HCT116 (cell line): ENCODE measurements around the gene GRM3. TPM values are rescaled to one million over a fixed set of nuclear protein-coding genes. Genes with fewer than 3 reads are reported as not detected.

Experiments
- ATAC-seq: fragments of 200-7000 bp; cut with Tn5 transposase; 2 replicates; pipeline ENCODE4 v1.9.1; 2020; ENCODE audit warnings: mild to moderate bottlenecking, moderate library complexity
- BruUV-seq: library from RNA; stranded (reverse); fragments of 400-500 nt; replicated peaks from 2 replicates; lab custom pipeline; 2021; lab: Mats Ljungman, UMichigan
- CTCF ChIA-PET: fragments of 300-600 bp; sonication (Branson Sonifier 250); formaldehyde crosslinking; loops from one replicate; lab custom pipeline; 2021; ENCODE audit warnings: antibody characterized with exemption; lab: Charles Lee
- POLR2A ChIA-PET: fragments of 300-600, 350-600 bp; sonication (Branson Sonifier 250); formaldehyde crosslinking; loops from one replicate; lab custom pipeline; 2021; ENCODE audit warnings: antibody characterized with exemption; lab: Charles Lee
- RAD21 ChIA-PET, 2 experiments: fragments of 300-600 bp; sonication (Branson Sonifier 250); formaldehyde crosslinking; loops; one replicate each; lab custom pipeline; 2023; ENCODE audit warnings: low total read pairs in 2 of 2; ENCODE audit not compliant: uncharacterized antibody in 2 of 2, unreplicated experiment in 2 of 2, low non-redundant PET in 1 of 2; lab: Charles Lee
- DNase-seq: peaks from one replicate; pipeline ENCODE4 v3.0.0-alpha.2; 2010; ENCODE audit warnings: low read depth, low spot score
- H2AFZ ChIP-seq: fragments of 200-600 bp; shearing (Covaris generic), sonication (generic); 2 replicates; pipeline ENCODE4 v1.6.1; 2017; ENCODE audit warnings: low read depth, mixed run types, mixed read lengths, antibody characterized with exemption, low read length; ENCODE audit not compliant: poor library complexity, severe bottlenecking
- H3K27ac ChIP-seq: 2 replicates; pipeline ENCODE4 v1.5.1; 2012; ENCODE audit warnings: low read depth, low read length
- H3K27me3 ChIP-seq: fragments of 200-600 bp; sonication (generic); 2 replicates; pipeline ENCODE4 v1.6.1; 2016; ENCODE audit warnings: mixed run types, low read length, mixed read lengths; ENCODE audit not compliant: insufficient read depth
- H3K36me3 ChIP-seq, 2 experiments: fragments of 200-500 bp in 1 of 2; fragments of 200-600 bp in 1 of 2; sonication (Bioruptor generic) in 1 of 2; sonication (generic) in 1 of 2; 2 replicates each; pipeline versions ENCODE4 v1.5.1 to v1.6.1; 2014 to 2016; ENCODE audit warnings: low read length in 2 of 2, inconsistent platforms in 1 of 2, mixed read lengths in 1 of 2, mixed run types in 1 of 2; ENCODE audit not compliant: insufficient read depth in 2 of 2, control insufficient read depth in 1 of 2
- H3K4me1 ChIP-seq, 2 experiments: fragments of 200-600 bp in 1 of 2; sonication (generic) in 1 of 2; 2 replicates each; pipeline versions ENCODE4 v1.5.1 to v1.6.1; 2012 to 2017; ENCODE audit warnings: low read length in 2 of 2, inconsistent platforms in 1 of 2, mild to moderate bottlenecking in 1 of 2, mixed read lengths in 1 of 2, mixed run types in 1 of 2, moderate library complexity in 1 of 2; ENCODE audit not compliant: insufficient read depth in 2 of 2, control insufficient read depth in 1 of 2
- H3K4me2 ChIP-seq: fragments of 200-600 bp; sonication (generic); 2 replicates; pipeline ENCODE4 v1.6.1; 2017; ENCODE audit warnings: mixed run types, low read length, mixed read lengths
- H3K4me3 ChIP-seq, 2 experiments: fragments of 200-600 bp in 1 of 2; sonication (generic) in 1 of 2; replicated peaks in 1 of 2; 2 replicates each; pipeline ENCODE4 v1.5.1; 2011 to 2016; ENCODE audit warnings: low read length in 2 of 2, control low read depth in 1 of 2, low read depth in 1 of 2, mild to moderate bottlenecking in 1 of 2, mixed read lengths in 1 of 2, mixed run types in 1 of 2
- H3K79me2 ChIP-seq: fragments of 200-600 bp; sonication (generic); 2 replicates; pipeline ENCODE4 v1.6.1; 2017; ENCODE audit warnings: mild to moderate bottlenecking, mixed run types, low read length, moderate library complexity, mixed read lengths; ENCODE audit not compliant: insufficient read depth
- H3K9ac ChIP-seq: fragments of 200-600 bp; sonication (generic); 2 replicates; pipeline ENCODE4 v1.6.1; 2016; ENCODE audit warnings: low read length, mixed read lengths
- H3K9me2 ChIP-seq: fragments of 200-600 bp; sonication (generic), shearing (Covaris generic); 2 replicates; pipeline ENCODE4 v1.6.1; 2017; ENCODE audit warnings: mixed run types, mild to moderate bottlenecking, moderate library complexity; ENCODE audit not compliant: insufficient read depth
- H3K9me3 ChIP-seq, 2 experiments: fragments of 200-500 bp in 1 of 2; fragments of 200-600 bp in 1 of 2; sonication (Bioruptor generic) in 1 of 2; sonication (generic) in 1 of 2; 2 replicates each; pipeline ENCODE4 v1.6.1; 2014 to 2017; ENCODE audit warnings: low read length in 2 of 2, mixed read lengths in 2 of 2, inconsistent platforms in 1 of 2, low read depth in 1 of 2, mild to moderate bottlenecking in 1 of 2, mixed run types in 1 of 2, moderate library complexity in 1 of 2; ENCODE audit not compliant: control insufficient read depth in 1 of 2, insufficient read depth in 1 of 2
- H4K20me1 ChIP-seq: fragments of 200-600 bp; sonication (generic), shearing (Covaris generic); 2 replicates; pipeline ENCODE4 v1.6.1; 2017; ENCODE audit warnings: mixed run types, mild to moderate bottlenecking, moderate library complexity; ENCODE audit not compliant: insufficient read depth
- CBX3 ChIP-seq: IDR thresholded peaks from 2 replicates; pipeline ENCODE4 v1.6.1; 2012; ENCODE audit warnings: low read depth
- CEBPB ChIP-seq: IDR thresholded peaks from 2 replicates; pipeline ENCODE4 v1.6.1; 2012; ENCODE audit warnings: low read depth
- EGR1 ChIP-seq: IDR thresholded peaks from 2 replicates; pipeline ENCODE4 v1.6.1; 2012; ENCODE audit warnings: low read depth
- ELF1 ChIP-seq: IDR thresholded peaks from 2 replicates; pipeline ENCODE4 v1.6.1; 2012; ENCODE audit warnings: low read depth, borderline replicate concordance
- EZH2phosphoT487 ChIP-seq: fragments of 200-600 bp; IDR thresholded peaks from 2 replicates; pipeline ENCODE4 v1.6.1; 2018; ENCODE audit warnings: antibody characterized with exemption, borderline replicate concordance
- FOSL1 ChIP-seq: IDR thresholded peaks from 2 replicates; pipeline ENCODE4 v1.6.1; 2012; ENCODE audit warnings: low read depth
- MAX ChIP-seq: IDR thresholded peaks from 2 replicates; pipeline ENCODE4 v1.6.1; 2012
- REST ChIP-seq: IDR thresholded peaks from 2 replicates; pipeline ENCODE4 v1.6.1; 2012; ENCODE audit warnings: low read depth
- SRF ChIP-seq: IDR thresholded peaks from 2 replicates; pipeline ENCODE4 v1.6.1; 2012; ENCODE audit warnings: low read depth
- ZNF274 ChIP-seq: fragments of 200-500 bp; sonication (Bioruptor generic); IDR thresholded peaks from 2 replicates; pipeline ENCODE4 v1.6.1; 2014; ENCODE audit warnings: mild to moderate bottlenecking, low read depth, low read length, inconsistent platforms
- intact Hi-C: fragments of 100-400 bp; cut with micrococcal nuclease; formaldehyde crosslinking; loops from 2 replicates; pipeline ENCODE4 v1.10.0; 2022
- total RNA-seq: library from RNA; stranded (reverse); gene quantifications from one replicate; pipeline ENCODE4 v1.2.1, GENCODE V29; 2021; ENCODE audit not compliant: unreplicated experiment

Gene GRM3
- total RNA-seq, 1 experiment from 2014 or later, result not detected

- no peaks in the 10 kb centered on the region for H3K27me3 ChIP-seq
- TF ChIP-seq CBX3, result no peak
- no peak for TF ChIP-seq REST
- no peak for TF ChIP-seq MAX
- no peak for TF ChIP-seq FOSL1
- TF ChIP-seq EZH2phosphoT487, result no peak
- no peak for TF ChIP-seq CEBPB
- no peak for TF ChIP-seq EGR1
- no peak for TF ChIP-seq ELF1
- TF ChIP-seq SRF, result no peak
- no peak for TF ChIP-seq ZNF274
- RAD21 ChIA-PET, result no interaction called here
- no peaks in the 10 kb centered on the region for H3K9me2 ChIP-seq
- H3K79me2 ChIP-seq, result no peaks in the 10 kb centered on the region
- intact Hi-C loops, result no loop called here
- no peaks in the 10 kb centered on the region for H3K9me3 ChIP-seq
- CTCF ChIA-PET, result no interaction called here
- H2AFZ ChIP-seq, result no peak overlapping the region
- H3K9ac ChIP-seq, result no peak overlapping the region
- H3K27ac ChIP-seq, result no peak overlapping the region
- no TSS peak for BruUV-seq
- no peaks in the 10 kb centered on the region for H3K4me1 ChIP-seq
- H3K4me2 ChIP-seq, result no peak overlapping the region
- DNase-seq (no peak), ATAC-seq (no peak)
- no peaks in the 10 kb centered on the region for H4K20me1 ChIP-seq
- no peak overlapping the region for H3K4me3 ChIP-seq
- H3K36me3 ChIP-seq, result no peaks in the 10 kb centered on the region
- POLR2A ChIA-PET, result no interaction called here
Measured at GRCh38 chr7:86884152-86884551, 240.4 kb downstream of the GRM3 start.
